GM23338 (cell line): Measurements from ENCODE around the gene DRD2. TPM values are rescaled to one million over a fixed set of nuclear protein-coding genes. Genes with fewer than 3 reads are reported as not detected.

Experiments used
- ATAC-seq: fragments of 200-7000 bp; cut with Tn5 transposase; 3 replicates; pipeline ENCODE4 v1.9.1; 2020
- DNase-seq: peaks from one replicate; pipeline ENCODE4 v3.0.0-alpha.2; 2015; ENCODE audit warnings: low spot score
- H2AFZ ChIP-seq: fragments of 200-600 bp; sonication (generic); 2 replicates; pipeline ENCODE4 v1.8.0; 2016; ENCODE audit warnings: antibody characterized with exemption, mild to moderate bottlenecking, moderate library complexity
- H3F3A ChIP-seq: fragments of 200-600 bp; sonication (generic); replicated peaks from 2 replicates; pipeline ENCODE4 v1.8.0; 2017; ENCODE audit warnings: antibody characterized with exemption, mixed run types, low read depth
- H3K27ac ChIP-seq: fragments of 200-600 bp; sonication (generic); 2 replicates; pipeline ENCODE4 v1.6.1; 2016; ENCODE audit warnings: low read depth
- H3K27me3 ChIP-seq: fragments of 200-600 bp; sonication (generic); 2 replicates; pipeline ENCODE4 v1.8.0; 2016; ENCODE audit warnings: mild to moderate bottlenecking, mixed run types, moderate library complexity; ENCODE audit not compliant: insufficient read depth
- H3K36me3 ChIP-seq: fragments of 200-600 bp; sonication (generic); 2 replicates; pipeline ENCODE4 v1.8.0; 2016; ENCODE audit warnings: mild to moderate bottlenecking; ENCODE audit not compliant: insufficient read depth
- H3K4me1 ChIP-seq: fragments of 200-600 bp; sonication (generic); 2 replicates; pipeline ENCODE4 v1.8.0; 2016; ENCODE audit warnings: mild to moderate bottlenecking, moderate library complexity; ENCODE audit not compliant: insufficient read depth
- H3K4me2 ChIP-seq: fragments of 200-600 bp; sonication (generic); 2 replicates; pipeline ENCODE4 v1.7.1; 2017; ENCODE audit warnings: mixed run types
- H3K4me3 ChIP-seq: fragments of 200-600 bp; sonication (generic); 2 replicates; pipeline ENCODE4 v1.6.1; 2016; ENCODE audit warnings: mixed run types
- H3K79me2 ChIP-seq: fragments of 200-600 bp; sonication (generic); replicated peaks from 2 replicates; pipeline ENCODE4 v1.8.0; 2017; ENCODE audit warnings: mild to moderate bottlenecking; ENCODE audit not compliant: insufficient read depth
- H3K9me2 ChIP-seq: fragments of 200-600 bp; sonication (generic); 2 replicates; pipeline ENCODE4 v1.8.0; 2017; ENCODE audit not compliant: insufficient read depth
- H4K20me1 ChIP-seq: fragments of 200-600 bp; sonication (generic); replicated peaks from 2 replicates; pipeline ENCODE4 v1.8.0; 2017; ENCODE audit warnings: mild to moderate bottlenecking; ENCODE audit not compliant: insufficient read depth
- H3K27ac Mint-ChIP-seq: 2 replicates; pipeline ENCODE4 v1.8.0; 2020; ENCODE audit warnings: inconsistent platforms, mild to moderate bottlenecking, moderate library complexity, mixed read lengths
- H3K27me3 Mint-ChIP-seq: 3 replicates; pipeline ENCODE4 v1.8.0; 2022; ENCODE audit warnings: low read depth, mild to moderate bottlenecking, moderate library complexity, mixed read lengths, inconsistent platforms; ENCODE audit not compliant: insufficient read depth, poor library complexity
- H3K36me3 Mint-ChIP-seq: 3 replicates; pipeline ENCODE4 v1.8.0; 2021; ENCODE audit warnings: low read depth, mild to moderate bottlenecking, inconsistent platforms, moderate library complexity, mixed read lengths
- H3K4me1 Mint-ChIP-seq: 3 replicates; pipeline ENCODE4 v1.8.0; 2020; ENCODE audit warnings: mild to moderate bottlenecking, inconsistent platforms, mixed read lengths
- H3K4me3 Mint-ChIP-seq: 3 replicates; pipeline ENCODE4 v1.8.0; 2021; ENCODE audit warnings: moderate library complexity, mild to moderate bottlenecking, inconsistent platforms, mixed read lengths
- H3K9me3 Mint-ChIP-seq: 3 replicates; pipeline ENCODE4 v1.8.0; 2020; ENCODE audit warnings: moderate library complexity, mild to moderate bottlenecking, inconsistent platforms, mixed read lengths
- EZH2phosphoT487 ChIP-seq: fragments of 200-600 bp; sonication (generic); IDR thresholded peaks from one replicate; pipeline ENCODE4 v1.8.1; 2018; ENCODE audit warnings: antibody characterized with exemption; ENCODE audit not compliant: unreplicated experiment
- NANOG ChIP-seq: IDR thresholded peaks from 2 replicates; pipeline ENCODE4 v1.6.1; 2016; ENCODE audit warnings: antibody characterized with exemption, borderline replicate concordance
- ZNF331 ChIP-seq: fragments of 250-450 bp; sonication (Bioruptor Pico); IDR thresholded peaks from 2 replicates; pipeline ENCODE4 v1.5.0; 2020; ENCODE audit warnings: low read depth, mild to moderate bottlenecking, moderate library complexity
- polyA plus RNA-seq: library from polyadenylated mRNA; unstranded; fragments of >200 nt; fragmentation: Nextera tagmentation; extraction: Ambion mirVana; gene quantifications from 2 replicates; pipeline ENCODE4 v1.2.1, GENCODE V29; 2016
- total RNA-seq: library from RNA; depleted of rRNA; stranded (reverse); fragments of >200 nt; shearing (Covaris generic); gene quantifications from 2 replicates; pipeline ENCODE4 v1.2.3, GENCODE V29; 2014
- TF ChIP-seq, protein P1 (sequence below): IDR thresholded peaks from 2 replicates; pipeline ENCODE4 v1.6.1; 2016; ENCODE audit warnings: antibody characterized with exemption
- TF ChIP-seq, protein P2 (sequence below): IDR thresholded peaks from one replicate; pipeline ENCODE4 v1.6.1; 2018; ENCODE audit warnings: antibody characterized with exemption; ENCODE audit not compliant: unreplicated experiment
- TF ChIP-seq, protein P3 (sequence below): fragments of 250-450 bp; sonication (Bioruptor Pico); IDR thresholded peaks from 2 replicates; pipeline ENCODE4 v1.5.0; 2020; ENCODE audit warnings: mild to moderate bottlenecking, moderate library complexity

DRD2 gene
- total and polyA plus RNA-seq, 2 experiments from 2014 or later, result 0.21 to 0.66 TPM

DNA sequence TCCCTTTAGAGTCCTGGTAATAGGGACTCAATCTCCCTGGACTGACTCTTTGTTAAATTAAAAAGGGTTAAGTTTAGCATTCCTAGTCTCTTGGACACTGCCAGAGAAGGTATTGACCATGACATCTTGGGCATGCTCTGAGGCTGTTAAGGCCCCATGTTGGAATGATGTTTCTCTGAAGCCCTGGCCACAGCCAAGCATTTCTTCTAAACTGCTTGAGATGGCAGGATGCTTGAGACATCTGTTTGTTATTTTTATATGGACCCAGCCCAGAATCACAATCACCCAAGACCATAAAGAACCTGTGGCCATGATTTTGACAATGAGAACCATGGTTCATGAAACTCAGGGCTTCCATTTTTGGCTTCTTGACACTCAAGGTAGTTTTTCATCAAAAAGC is 93.1 kb downstream of the DRD2 start:
- no peak overlapping the region for H2AFZ ChIP-seq
- Mint-ChIP-seq H3K27me3 (peaks cover 9% of the 10 kb centered on the region), H3K4me1 (peaks cover 11% of the 10 kb centered on the region; the same call in 2 of the 3 replicates), H3K9me3 (0 out of 3 replicates have a peak, but pooled peaks cover 3% of the 10 kb centered on the region), H3K27ac (no peak overlapping the region), H3K36me3 (no peaks in the 10 kb centered on the region), H3K4me3 (no peak overlapping the region)
- no peak overlapping the region for H3K27ac ChIP-seq
- H3K9me2 ChIP-seq, result no peaks in the 10 kb centered on the region
- no peaks in the 10 kb centered on the region for H3F3A ChIP-seq
- no peaks in the 10 kb centered on the region for H4K20me1 ChIP-seq
- peaks cover 3% of the 10 kb centered on the region; the same call in 1 of the 2 replicates for H3K4me1 ChIP-seq
- no peaks in the 10 kb centered on the region for H3K36me3 ChIP-seq
- 0 out of 2 replicates have a peak, but pooled peaks cover 3% of the 10 kb centered on the region for H3K27me3 ChIP-seq
- DNase-seq (no peak), ATAC-seq (no peak)
- no peak overlapping the region for H3K4me2 ChIP-seq
- H3K4me3 ChIP-seq, result no peak overlapping the region
- H3K79me2 ChIP-seq, result no peaks in the 10 kb centered on the region
- TF ChIP-seq, protein P1, sequence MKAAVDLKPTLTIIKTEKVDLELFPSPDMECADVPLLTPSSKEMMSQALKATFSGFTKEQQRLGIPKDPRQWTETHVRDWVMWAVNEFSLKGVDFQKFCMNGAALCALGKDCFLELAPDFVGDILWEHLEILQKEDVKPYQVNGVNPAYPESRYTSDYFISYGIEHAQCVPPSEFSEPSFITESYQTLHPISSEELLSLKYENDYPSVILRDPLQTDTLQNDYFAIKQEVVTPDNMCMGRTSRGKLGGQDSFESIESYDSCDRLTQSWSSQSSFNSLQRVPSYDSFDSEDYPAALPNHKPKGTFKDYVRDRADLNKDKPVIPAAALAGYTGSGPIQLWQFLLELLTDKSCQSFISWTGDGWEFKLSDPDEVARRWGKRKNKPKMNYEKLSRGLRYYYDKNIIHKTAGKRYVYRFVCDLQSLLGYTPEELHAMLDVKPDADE, result no peak
- TF ChIP-seq, protein P2, sequence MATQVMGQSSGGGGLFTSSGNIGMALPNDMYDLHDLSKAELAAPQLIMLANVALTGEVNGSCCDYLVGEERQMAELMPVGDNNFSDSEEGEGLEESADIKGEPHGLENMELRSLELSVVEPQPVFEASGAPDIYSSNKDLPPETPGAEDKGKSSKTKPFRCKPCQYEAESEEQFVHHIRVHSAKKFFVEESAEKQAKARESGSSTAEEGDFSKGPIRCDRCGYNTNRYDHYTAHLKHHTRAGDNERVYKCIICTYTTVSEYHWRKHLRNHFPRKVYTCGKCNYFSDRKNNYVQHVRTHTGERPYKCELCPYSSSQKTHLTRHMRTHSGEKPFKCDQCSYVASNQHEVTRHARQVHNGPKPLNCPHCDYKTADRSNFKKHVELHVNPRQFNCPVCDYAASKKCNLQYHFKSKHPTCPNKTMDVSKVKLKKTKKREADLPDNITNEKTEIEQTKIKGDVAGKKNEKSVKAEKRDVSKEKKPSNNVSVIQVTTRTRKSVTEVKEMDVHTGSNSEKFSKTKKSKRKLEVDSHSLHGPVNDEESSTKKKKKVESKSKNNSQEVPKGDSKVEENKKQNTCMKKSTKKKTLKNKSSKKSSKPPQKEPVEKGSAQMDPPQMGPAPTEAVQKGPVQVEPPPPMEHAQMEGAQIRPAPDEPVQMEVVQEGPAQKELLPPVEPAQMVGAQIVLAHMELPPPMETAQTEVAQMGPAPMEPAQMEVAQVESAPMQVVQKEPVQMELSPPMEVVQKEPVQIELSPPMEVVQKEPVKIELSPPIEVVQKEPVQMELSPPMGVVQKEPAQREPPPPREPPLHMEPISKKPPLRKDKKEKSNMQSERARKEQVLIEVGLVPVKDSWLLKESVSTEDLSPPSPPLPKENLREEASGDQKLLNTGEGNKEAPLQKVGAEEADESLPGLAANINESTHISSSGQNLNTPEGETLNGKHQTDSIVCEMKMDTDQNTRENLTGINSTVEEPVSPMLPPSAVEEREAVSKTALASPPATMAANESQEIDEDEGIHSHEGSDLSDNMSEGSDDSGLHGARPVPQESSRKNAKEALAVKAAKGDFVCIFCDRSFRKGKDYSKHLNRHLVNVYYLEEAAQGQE, result no peak
- no peak for TF ChIP-seq NANOG
- no peak for TF ChIP-seq EZH2phosphoT487
- TF ChIP-seq, protein P3, sequence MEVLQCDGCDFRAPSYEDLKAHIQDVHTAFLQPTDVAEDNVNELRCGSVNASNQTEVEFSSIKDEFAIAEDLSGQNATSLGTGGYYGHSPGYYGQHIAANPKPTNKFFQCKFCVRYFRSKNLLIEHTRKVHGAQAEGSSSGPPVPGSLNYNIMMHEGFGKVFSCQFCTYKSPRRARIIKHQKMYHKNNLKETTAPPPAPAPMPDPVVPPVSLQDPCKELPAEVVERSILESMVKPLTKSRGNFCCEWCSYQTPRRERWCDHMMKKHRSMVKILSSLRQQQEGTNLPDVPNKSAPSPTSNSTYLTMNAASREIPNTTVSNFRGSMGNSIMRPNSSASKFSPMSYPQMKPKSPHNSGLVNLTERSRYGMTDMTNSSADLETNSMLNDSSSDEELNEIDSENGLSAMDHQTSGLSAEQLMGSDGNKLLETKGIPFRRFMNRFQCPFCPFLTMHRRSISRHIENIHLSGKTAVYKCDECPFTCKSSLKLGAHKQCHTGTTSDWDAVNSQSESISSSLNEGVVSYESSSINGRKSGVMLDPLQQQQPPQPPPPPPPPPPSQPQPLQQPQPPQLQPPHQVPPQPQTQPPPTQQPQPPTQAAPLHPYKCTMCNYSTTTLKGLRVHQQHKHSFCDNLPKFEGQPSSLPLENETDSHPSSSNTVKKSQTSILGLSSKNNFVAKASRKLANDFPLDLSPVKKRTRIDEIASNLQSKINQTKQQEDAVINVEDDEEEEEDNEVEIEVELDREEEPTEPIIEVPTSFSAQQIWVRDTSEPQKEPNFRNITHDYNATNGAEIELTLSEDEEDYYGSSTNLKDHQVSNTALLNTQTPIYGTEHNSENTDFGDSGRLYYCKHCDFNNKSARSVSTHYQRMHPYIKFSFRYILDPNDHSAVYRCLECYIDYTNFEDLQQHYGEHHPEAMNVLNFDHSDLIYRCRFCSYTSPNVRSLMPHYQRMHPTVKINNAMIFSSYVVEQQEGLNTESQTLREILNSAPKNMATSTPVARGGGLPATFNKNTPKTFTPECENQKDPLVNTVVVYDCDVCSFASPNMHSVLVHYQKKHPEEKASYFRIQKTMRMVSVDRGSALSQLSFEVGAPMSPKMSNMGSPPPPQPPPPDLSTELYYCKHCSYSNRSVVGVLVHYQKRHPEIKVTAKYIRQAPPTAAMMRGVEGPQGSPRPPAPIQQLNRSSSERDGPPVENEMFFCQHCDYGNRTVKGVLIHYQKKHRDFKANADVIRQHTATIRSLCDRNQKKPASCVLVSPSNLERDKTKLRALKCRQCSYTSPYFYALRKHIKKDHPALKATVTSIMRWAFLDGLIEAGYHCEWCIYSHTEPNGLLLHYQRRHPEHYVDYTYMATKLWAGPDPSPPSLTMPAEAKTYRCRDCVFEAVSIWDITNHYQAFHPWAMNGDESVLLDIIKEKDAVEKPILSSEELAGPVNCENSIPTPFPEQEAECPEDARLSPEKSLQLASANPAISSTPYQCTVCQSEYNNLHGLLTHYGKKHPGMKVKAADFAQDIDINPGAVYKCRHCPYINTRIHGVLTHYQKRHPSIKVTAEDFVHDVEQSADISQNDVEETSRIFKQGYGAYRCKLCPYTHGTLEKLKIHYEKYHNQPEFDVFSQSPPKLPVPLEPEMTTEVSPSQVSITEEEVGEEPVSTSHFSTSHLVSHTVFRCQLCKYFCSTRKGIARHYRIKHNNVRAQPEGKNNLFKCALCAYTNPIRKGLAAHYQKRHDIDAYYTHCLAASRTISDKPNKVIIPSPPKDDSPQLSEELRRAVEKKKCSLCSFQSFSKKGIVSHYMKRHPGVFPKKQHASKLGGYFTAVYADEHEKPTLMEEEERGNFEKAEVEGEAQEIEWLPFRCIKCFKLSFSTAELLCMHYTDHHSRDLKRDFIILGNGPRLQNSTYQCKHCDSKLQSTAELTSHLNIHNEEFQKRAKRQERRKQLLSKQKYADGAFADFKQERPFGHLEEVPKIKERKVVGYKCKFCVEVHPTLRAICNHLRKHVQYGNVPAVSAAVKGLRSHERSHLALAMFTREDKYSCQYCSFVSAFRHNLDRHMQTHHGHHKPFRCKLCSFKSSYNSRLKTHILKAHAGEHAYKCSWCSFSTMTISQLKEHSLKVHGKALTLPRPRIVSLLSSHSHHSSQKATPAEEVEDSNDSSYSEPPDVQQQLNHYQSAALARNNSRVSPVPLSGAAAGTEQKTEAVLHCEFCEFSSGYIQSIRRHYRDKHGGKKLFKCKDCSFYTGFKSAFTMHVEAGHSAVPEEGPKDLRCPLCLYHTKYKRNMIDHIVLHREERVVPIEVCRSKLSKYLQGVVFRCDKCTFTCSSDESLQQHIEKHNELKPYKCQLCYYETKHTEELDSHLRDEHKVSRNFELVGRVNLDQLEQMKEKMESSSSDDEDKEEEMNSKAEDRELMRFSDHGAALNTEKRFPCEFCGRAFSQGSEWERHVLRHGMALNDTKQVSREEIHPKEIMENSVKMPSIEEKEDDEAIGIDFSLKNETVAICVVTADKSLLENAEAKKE (CRISPR knock-in tag), result no peak
- TF ChIP-seq ZNF331 (CRISPR knock-in tag), result no peak
